Stimulated activated CD4-positive, alpha-beta T cell treated with anti-CD3 and anti-CD28 coated beads, Interleukin-4, amount 100 ng/mL, for 4 hours (primary cell): ENCODE data around the gene DNAH6.
"Not testable (repeated sequence)": the region's sequence is repeated elsewhere in the genome, so short reads cannot be mapped to it uniquely, and the experiment has no call there.

Source experiments
- DNase-seq, 2 experiments: peaks; one replicate each; pipeline ENCODE4 v3.0.0-alpha.2; 2020

The DNAH6 gene

GRCh38 chr2:84768840-84769239, 252.5 kb downstream of the DNAH6 start:
- no peak for DNase-seq

GRCh38 chr2:84770280-84770679, 254.0 kb downstream of the DNAH6 start:
- DNase-seq = no peak

DNA sequence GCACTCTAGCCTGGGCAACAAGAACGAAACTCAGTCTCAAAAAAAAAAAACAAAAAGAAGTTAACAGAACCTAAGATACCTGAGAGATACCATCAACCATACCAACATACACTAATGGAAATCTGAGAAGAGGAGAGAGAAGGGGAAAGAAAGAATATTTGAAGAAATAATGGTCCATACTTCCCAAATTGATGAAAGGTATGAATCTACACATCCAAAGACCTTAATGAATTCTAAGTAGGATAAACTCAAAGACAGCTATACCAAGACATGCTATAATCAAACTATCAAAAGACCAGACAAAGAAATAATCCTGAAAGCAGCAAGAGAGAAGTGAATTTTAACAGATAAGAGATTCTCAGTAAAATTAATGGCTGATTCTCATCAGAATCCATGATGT, 255.0 kb downstream of the DNAH6 start:
- no peak for DNase-seq

- not testable (repeated sequence) for DNase-seq
Observed at GRCh38 chr2:84773562-84773961, 257.3 kb downstream of the DNAH6 start.

DNA sequence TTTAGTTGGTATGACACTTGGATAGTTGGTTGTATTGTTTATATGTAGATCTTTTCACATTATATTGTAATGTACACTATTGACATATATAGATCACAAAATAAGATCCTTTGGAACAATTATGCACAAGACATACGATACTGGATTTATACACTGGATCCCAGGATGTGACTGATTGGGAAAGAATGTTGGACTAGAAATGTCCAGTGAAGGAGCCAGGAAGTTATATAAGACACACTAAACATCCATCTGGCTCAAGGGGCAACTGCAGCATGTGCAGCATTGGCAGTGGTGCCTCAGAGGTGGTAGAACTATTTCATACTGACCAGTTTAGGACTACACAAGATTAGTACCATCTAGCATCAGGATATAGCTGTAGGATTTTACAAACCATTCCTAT, 259.7 kb downstream of the DNAH6 start:
- DNase-seq = no peak

- DNase-seq = no peak
Observed at GRCh38 chr2:84778911-84779690, 262.8 kb downstream of the DNAH6 start.

DNA sequence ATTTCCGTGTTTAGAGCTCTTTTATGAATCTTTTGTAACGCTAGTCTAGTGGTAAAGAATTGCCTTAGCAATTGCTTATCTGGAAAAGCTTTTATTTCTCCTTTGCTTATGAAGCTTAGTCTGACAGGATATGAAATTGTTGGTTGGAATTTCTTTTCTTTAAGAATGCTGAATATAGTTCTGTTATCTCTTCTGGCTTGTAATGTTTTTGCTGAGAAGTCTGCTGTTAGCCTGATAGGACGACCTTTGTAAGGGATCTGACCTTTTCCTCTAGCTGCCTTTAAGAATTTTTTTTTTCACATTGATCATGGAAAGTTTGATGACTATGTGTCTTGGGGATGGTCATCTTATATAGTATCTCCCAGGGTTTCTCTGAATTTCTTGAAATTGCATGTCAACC, 263.5 kb downstream of the DNAH6 start:
- DNase-seq = no peak

GRCh38 chr2:84781942-84782716, 265.8 kb downstream of the DNAH6 start:
- DNase-seq = peak; percentile 34 to 80

- DNase-seq = peak in 1 of 2 experiments; percentile 50
Observed at GRCh38 chr2:84782717-84783442, 266.6 kb downstream of the DNAH6 start.

GRCh38 chr2:84785950-84786349, 269.7 kb downstream of the DNAH6 start:
- no peak for DNase-seq

GRCh38 chr2:84786601-84787000, 270.3 kb downstream of the DNAH6 start:
- no peak for DNase-seq

DNA sequence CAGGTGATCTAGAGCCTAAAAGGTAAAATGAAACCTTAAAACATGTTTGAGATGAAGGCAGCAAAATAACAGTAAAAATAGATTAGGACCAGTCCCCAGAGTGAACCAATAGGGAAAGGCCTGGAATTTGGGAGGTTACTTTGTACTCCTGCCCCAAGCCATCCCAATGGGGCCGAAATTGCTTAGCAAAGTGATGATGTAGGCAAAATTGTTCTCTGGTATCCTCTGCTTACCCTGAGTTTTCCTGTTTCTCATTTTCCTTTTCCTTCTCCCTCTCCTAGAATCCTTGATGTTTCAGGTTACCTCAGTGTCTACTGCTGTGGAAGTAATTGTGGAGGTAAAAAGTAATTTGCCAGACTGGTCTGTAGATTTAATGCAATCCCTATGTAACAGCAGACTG, 271.7 kb downstream of the DNAH6 start:
- DNase-seq = no peak

- no peak for DNase-seq
Observed at GRCh38 chr2:84788498-84788897, 272.2 kb downstream of the DNAH6 start.

- DNase-seq = no peak
Observed at GRCh38 chr2:84792856-84793522, 276.7 kb downstream of the DNAH6 start.

DNA sequence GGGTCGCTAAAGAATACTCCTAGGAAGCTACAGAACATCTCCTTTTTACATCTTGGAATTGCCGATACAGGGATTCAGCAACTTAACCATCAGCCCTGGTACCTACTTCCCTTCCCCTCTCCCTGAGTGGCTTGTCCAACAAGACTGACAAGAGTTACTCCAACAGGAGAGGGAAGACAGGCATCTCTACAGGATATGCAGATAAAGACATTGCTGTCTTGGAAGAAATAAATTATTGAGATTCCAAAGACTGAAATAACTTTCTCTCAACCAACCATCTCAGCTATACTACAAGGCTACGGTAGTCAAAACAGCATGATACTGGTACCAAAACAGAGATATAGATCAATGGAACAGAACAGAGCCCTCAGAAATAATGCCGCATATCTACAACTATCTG, 277.3 kb downstream of the DNAH6 start:
- no peak for DNase-seq

GRCh38 chr2:84796798-84797197, 280.5 kb downstream of the DNAH6 start:
- DNase-seq = no peak

DNA sequence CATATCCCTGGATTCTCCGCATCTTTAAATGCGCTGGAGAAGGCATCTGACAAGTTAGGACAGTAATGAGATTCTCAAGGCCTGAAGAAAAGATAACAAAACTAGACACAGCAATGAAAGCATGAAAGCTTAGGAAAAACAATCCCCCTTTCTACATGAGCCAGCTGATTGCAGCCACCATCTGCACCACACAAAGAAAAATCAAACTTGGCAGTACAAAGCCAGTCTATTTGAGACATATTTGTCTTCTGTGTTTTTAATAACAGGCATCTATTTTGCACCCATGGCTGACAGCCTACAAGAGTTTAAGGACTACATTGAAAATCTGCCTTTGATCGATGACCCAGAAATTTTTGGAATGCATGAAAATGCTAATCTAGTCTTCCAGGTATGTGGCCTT, 281.0 kb downstream of the DNAH6 start:
- DNase-seq = no peak

- DNase-seq = no peak
Observed at GRCh38 chr2:84799772-84800171, 283.5 kb downstream of the DNAH6 start.

- no peak for DNase-seq
Observed at GRCh38 chr2:84800194-84800805, 284.0 kb downstream of the DNAH6 start.

DNA sequence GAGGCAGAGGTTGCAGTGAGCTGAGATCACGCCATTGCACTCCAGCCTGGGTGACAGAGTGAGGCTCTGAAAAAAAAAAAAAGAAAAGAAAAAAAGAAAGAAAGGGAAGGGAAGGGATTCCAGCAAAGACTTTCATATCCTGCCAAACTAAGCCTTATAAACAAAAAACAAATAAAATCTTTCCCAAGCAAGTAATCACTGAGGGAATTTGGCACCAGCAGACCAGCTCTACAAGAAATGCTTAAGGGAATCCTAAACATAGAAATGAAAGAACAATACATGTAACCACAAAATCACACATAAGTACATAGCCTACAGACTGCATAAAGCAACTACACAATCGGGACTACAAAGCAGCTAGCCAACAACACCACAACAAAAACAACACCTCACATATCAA, 285.5 kb downstream of the DNAH6 start:
- no peak for DNase-seq

- no peak for DNase-seq
Observed at GRCh38 chr2:84805250-84805958, 289.1 kb downstream of the DNAH6 start.

GRCh38 chr2:84807063-84807485, 290.8 kb downstream of the DNAH6 start:
- no peak for DNase-seq
